ENCODE data around the gene C5orf58.

DNA sequence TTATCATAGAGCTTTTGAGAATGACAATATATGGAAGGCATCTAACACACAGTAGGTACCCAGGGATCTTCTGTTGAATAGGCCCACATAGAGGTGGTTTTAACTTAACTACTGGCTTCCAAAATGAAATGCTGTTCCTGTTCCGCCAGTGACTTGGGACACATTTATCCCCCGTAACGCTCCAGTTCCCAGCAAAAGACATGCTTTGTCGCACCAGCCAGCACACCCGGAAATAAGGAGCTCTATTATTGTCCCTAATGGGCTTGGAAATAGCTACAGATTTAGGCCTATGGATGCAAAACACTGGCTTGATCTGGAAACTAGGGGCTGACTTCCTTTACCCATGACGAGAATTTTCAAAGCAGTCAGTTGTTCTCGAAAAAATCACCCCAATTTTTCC is 45.9 kb upstream of the C5orf58 start:
- no peak for TF ChIP-seq ARNTL (CRISPR knock-in tag; IDR thresholded peaks at IDR 0.05; ENCODE audit: borderline replicate concordance, low read depth)
- TF ChIP-seq ZNF565 (CRISPR knock-in tag; conservative IDR thresholded peaks at IDR 0.05; ENCODE audit: low read depth) = no peak
- no peak for TF ChIP-seq ZFP30 (CRISPR knock-in tag; IDR thresholded peaks at IDR 0.05)
- no peak for TF ChIP-seq TCF4 (CRISPR knock-in tag; IDR thresholded peaks at IDR 0.05; ENCODE audit: borderline replicate concordance)
- TF ChIP-seq, protein P1, sequence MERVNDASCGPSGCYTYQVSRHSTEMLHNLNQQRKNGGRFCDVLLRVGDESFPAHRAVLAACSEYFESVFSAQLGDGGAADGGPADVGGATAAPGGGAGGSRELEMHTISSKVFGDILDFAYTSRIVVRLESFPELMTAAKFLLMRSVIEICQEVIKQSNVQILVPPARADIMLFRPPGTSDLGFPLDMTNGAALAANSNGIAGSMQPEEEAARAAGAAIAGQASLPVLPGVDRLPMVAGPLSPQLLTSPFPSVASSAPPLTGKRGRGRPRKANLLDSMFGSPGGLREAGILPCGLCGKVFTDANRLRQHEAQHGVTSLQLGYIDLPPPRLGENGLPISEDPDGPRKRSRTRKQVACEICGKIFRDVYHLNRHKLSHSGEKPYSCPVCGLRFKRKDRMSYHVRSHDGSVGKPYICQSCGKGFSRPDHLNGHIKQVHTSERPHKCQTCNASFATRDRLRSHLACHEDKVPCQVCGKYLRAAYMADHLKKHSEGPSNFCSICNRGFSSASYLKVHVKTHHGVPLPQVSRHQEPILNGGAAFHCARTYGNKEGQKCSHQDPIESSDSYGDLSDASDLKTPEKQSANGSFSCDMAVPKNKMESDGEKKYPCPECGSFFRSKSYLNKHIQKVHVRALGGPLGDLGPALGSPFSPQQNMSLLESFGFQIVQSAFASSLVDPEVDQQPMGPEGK (CRISPR knock-in tag; IDR thresholded peaks at IDR 0.05; ENCODE audit: borderline replicate concordance) = no peak
- TF ChIP-seq, protein P2, sequence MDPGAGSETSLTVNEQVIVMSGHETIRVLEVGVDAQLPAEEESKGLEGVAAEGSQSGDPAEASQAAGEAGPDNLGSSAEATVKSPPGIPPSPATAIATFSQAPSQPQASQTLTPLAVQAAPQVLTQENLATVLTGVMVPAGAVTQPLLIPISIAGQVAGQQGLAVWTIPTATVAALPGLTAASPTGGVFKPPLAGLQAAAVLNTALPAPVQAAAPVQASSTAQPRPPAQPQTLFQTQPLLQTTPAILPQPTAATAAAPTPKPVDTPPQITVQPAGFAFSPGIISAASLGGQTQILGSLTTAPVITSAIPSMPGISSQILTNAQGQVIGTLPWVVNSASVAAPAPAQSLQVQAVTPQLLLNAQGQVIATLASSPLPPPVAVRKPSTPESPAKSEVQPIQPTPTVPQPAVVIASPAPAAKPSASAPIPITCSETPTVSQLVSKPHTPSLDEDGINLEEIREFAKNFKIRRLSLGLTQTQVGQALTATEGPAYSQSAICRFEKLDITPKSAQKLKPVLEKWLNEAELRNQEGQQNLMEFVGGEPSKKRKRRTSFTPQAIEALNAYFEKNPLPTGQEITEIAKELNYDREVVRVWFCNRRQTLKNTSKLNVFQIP (CRISPR knock-in tag; IDR thresholded peaks at IDR 0.05; ENCODE audit: borderline replicate concordance, low read depth) = no peak
- TF ChIP-seq ZNF8 (CRISPR knock-in tag; IDR thresholded peaks at IDR 0.05) = no peak
- TF ChIP-seq, protein P3, sequence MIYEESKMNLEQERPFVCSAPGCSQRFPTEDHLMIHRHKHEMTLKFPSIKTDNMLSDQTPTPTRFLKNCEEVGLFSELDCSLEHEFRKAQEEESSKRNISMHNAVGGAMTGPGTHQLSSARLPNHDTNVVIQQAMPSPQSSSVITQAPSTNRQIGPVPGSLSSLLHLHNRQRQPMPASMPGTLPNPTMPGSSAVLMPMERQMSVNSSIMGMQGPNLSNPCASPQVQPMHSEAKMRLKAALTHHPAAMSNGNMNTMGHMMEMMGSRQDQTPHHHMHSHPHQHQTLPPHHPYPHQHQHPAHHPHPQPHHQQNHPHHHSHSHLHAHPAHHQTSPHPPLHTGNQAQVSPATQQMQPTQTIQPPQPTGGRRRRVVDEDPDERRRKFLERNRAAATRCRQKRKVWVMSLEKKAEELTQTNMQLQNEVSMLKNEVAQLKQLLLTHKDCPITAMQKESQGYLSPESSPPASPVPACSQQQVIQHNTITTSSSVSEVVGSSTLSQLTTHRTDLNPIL (CRISPR knock-in tag; IDR thresholded peaks at IDR 0.05; ENCODE audit: low read depth) = no peak
- no peak for TF ChIP-seq TOX (CRISPR knock-in tag; IDR thresholded peaks at IDR 0.05; ENCODE audit: borderline replicate concordance)
- TF ChIP-seq ISL1 (CRISPR knock-in tag; IDR thresholded peaks at IDR 0.05) = no peak
- no peak for TF ChIP-seq ZNF70 (CRISPR knock-in tag; IDR thresholded peaks at IDR 0.05)
- TF ChIP-seq ESRRG (CRISPR knock-in tag; IDR thresholded peaks at IDR 0.05) = no peak
- no peak for TF ChIP-seq ZFP3 (CRISPR knock-in tag; IDR thresholded peaks at IDR 0.05)
